Pons (tissue), 1 donor: Measurements from ENCODE around the gene TEX53.
A peak's percentile ranks its signal among the peaks of the same experiment; 100 is the strongest.

Experiments used
- DNase-seq: peaks from one replicate; pipeline ENCODE4 v3.0.0-alpha.2; 2016; ENCODE audit warnings: low spot score

The TEX53 gene

DNA sequence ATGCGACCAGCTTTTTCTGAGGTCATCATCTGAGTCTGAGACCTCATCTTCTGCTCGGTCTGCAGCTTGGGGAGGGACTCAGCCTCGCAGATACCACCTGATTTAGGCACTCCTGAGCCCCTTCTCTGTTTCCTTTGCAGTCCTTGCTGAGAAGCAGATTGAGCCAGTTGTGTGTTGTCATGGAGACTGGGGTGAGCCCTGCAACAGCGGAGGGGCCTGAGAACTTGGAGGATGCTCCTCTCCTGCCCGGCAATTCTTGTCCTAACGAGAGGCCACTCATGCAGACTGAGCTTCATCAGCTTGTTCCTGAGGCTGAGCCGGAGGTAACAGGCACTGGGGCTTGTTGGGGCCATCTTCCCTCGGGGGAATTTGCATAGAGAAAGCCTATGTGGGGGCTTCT, 19.2 kb downstream of the TEX53 start:
- DNase-seq = no peak

DNA sequence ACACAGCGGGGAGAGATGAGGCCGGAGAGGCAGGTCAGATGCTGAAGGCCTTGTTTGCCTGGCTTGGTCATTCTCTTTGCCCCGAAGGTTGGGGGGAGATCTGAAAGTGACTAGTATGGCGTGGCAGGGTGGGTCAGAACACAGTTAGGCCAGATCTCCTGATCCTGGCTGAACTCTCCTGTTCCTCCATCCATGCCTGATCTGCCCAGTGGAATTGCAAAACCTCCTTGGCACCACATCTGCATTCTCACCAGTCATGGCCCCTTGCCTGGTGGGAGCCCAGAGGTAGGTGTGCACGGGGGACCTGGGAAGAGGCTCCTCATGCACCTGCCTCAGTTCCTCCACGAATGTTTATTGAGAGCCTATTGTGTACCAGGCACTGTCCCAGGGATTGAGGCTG, 23.2 kb downstream of the TEX53 start:
- DNase-seq = no peak

DNA sequence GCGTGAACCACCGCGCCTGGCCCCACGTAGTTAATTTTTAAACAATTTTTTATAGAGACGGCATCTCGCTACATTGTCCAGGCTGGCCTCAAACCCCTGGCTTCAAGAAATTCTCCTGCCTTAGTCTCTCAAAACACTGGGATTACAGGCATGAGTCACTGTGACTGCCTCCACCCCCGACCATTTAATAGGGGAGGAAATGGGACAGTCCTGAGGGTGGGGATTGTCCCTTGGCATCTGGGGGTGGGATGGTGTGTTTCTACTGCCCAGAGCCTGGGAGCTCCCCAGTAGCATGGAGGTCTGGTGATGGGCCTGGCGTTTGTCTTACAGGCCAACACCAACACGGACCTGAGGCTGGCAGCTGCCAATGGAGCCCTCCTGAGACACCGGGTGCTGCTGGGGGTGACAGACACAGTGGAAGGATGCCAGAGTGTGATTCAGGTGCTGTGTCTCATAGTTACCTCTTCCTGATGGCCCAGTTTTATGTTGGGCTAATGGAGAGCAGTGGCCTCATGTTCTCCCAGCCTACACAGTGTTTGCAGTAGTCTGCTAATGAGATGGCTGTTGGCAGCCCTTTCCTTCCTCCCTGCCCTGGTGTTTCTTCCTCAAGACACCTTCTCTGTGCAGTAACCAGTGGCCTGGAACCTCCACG, 24.0 kb downstream of the TEX53 start:
- DNase-seq = no peak

DNA sequence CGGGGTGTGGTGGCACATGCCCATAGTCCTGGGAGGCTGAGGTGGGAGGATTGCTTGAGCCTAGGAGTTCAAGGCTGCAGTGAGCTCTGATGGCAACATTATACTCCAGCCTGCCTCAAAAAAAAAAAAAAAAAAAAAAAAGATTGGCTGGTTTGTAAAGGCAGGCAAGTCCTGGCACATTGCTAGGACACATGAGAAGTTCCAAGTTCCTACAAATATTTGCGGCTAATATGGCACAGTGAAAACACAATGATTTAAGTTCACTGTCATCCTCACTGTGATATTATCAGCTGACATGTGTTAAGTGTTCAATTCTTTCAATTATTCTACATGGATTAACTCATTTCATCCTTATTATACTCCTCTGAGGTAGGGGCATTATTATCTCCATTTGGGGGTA, 26.4 kb downstream of the TEX53 start:
- DNase-seq = no peak

- DNase-seq = no peak
Observed at GRCh38 chr9:114629563-114630090, 28.0 kb downstream of the TEX53 start.

DNA sequence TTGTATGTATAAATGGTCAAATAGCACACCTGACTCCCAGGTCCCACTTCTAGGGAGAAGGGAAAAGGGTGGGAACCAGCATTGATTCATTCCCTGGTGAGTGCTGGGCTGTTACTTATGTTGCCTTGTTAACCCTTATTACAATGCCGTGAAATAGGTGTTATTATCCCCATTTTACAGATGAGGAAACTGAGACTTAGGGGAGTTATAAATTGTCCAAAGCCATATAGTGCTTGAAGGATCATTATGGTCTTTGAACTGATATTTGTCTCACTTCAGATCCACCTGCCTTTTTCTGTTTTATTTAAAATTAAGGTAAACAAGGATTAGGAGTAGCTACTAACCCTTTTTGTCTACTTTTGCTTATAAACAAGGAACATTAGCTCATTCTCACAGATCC, 30.1 kb downstream of the TEX53 start:
- DNase-seq = no peak

- no peak for DNase-seq
Observed at GRCh38 chr9:114626415-114627020, 31.1 kb downstream of the TEX53 start.

DNA sequence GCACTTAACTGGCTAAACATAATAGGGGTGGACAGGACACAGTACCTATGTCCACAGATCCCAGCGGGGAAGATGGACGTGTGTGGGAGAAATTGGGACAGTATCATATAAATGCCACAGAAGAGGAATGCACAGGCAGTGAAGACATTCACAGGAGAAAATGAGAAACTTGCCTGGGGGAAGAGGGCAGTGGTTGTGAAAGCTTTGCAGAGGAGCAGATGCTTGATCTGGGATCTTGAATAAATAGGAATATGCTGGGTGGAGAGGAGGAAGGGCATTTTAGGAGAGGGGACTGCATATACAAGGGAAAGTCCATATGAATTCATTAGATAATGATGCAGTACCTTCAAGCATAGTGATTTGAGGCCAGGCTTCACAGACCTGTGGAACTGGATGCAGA, 32.9 kb downstream of the TEX53 start:
- DNase-seq = no peak

DNA sequence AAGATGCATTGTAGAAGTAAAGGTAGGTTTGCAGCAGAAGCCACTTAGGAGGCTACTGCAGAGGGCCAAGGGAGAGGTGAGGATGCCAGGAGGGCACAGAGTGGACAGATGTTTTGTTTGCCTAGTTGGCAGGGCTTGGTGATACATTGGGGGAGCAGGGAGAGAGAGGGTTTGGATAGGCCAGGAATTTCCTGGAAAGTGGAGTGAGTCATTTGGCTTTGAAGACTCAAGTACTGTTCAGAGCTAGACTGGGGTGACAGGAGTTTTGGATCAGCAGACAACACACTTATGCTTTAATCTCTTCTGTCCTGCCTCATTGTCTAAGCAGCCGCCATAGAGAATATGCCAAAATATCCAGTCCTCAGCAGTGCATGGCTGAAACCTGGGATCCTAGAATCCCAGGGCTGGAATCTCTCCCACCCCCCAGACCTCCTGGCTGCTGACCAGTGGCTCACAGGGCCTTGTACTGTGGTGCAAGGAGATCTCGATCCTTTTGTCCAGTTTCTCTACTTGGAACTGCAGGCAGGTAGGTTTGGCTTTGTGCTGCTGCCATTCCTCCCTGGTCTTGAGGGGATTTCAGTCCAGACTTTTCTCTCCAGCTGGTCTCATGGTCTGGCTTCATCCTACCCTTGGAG, 35.5 kb downstream of the TEX53 start:
- peak; percentile 25 for DNase-seq

- no peak for DNase-seq
Observed at GRCh38 chr9:114621561-114621960, 36.0 kb downstream of the TEX53 start.

DNA sequence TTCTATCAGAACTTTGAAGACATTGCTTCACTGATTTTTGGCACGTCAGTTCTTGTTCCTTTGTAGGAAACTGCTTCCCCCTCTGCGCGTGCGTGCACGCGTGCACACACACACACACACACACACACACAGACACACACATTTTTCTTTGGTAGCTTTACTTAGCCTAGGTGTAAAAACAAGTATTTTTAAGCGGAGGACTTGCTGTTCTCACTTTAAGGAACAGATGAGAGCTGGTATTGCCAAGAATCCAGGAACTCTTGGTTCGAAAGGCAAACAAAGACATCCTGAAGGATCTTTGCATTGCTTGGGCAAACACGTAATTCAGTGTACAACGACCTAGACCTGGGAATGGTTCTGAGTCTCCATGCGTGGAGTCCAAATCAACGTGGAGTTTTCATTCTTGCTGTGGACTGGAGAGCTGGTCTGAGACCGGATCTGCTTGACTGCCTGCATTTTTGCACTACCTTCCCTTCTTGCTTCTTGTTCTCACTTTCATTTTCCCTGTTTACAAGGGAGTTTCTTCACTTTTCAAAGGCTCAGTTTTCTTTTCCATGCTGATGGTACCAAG, 38.3 kb downstream of the TEX53 start:
- peak; percentile 26 for DNase-seq

DNA sequence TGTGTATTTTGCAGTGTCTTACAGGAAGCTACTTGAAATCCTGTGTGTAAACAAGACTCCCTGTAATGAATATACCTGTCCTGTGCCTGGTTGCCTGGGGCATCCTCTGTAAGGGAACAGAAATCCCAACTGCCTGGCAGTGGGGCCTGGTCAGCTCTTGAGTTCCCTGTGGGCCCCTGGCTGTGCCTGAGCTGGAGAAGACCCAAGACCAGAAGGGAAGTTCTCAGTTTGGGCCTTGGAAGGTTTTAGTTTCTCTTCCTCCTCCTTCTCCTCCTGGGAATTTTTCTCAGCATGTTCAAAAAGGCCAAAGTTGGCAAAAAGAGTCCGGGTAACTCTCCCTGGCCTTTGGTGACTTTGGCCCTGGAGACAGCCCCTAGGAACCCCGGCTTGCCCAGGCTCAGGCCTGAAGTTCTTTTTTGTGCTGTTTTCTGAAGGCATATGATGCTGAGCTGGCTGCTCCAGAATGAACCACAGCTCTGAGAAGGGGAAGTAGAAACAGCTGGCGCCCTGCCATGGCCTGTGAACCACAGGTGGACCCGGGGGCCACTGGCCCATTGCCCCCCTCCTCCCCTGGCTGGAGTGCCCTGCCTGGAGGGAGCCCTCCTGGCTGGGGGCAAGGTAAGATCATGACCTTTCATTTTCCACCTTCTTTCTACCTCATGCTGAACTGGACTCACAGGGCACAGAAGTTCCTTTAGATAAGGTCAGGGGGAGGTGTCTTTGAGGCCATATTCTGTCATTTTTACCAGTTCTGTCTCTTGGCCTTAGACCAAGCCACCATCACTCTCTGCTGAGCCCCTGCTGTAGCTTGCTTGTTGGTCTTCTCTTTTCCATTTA, 40.7 kb downstream of the TEX53 start:
- DNase-seq = peak; percentile 66

- no peak for DNase-seq
Observed at GRCh38 chr9:114614373-114614772, 43.2 kb downstream of the TEX53 start.

DNA sequence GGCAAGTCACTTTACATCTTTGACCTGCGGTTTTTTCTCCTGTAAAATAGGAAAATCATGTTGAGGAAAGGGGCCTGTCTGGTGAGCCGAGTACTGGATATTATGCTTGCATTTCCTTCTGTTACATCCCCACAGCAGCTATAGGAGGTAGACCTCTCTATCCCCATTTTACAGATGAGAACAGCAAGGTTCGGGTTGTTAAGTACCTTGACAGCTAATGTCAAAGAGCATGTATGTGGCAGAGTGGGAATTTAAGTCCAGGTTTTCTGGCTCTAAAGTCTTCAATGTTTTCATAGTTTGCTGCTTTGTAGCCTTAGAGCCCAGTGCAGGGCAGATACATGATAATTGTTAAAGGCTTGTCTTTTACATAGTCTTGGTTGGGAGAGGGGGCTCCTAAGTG, 43.7 kb downstream of the TEX53 start:
- no peak for DNase-seq

GRCh38 chr9:114613087-114613486, 44.5 kb downstream of the TEX53 start:
- no peak for DNase-seq

- DNase-seq = peak; percentile 34
Observed at GRCh38 chr9:114612272-114612923, 45.2 kb downstream of the TEX53 start.

DNA sequence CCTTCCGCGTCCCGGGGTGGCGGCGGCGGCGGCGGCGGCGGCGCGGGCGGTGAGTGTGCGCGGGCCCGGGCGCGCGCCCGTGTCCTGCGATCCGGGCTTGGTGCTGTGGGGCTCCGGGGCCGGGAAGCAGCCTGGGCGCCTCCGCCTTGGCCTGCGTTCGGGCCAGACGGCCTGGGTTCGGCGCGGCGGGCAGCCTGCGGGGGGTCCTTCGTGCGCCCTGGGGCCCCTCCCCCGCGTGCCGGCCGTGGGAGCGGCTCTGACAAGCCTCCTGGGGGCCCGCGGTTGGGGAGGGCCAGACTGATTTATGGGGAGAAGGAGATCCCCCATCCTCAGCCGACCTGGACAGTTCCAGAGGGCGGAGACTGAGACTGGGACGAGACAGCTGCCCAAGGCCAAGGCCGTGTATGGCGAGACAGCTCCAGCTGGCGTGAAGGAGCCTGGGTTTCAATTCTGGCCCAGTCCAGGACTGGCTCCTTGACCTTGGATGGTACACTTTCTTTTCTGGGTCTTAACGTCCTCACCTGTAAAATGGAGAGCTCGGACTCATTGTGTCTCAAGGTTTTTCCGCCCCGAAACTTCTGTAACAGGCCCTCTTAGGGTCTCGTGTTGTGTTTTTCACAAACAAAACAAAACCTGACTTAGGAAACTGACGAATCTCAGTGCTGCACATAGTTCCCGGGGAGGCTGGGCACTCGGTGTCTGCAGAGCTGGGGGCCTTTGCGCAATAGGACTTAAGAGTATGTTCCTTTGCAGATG, 45.9 kb downstream of the TEX53 start:
- DNase-seq = peak; percentile 50

DNA sequence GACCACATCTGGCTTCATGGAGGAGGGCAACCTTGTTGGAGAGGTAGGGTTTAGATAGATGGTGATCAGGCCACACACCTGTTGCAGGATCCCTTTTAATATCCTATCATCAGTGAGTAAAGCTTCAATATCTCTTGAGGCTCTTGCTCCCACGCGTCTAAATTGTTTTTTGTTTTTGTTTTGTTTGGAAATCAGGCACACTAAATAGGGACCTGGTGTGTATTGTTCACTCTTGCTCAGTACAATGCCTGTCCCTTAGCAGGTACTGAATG, 49.1 kb downstream of the TEX53 start:
- no peak for DNase-seq

- no peak for DNase-seq
Observed at GRCh38 chr9:114607671-114608524, 49.7 kb downstream of the TEX53 start.

GRCh38 chr9:114606597-114607207, 50.9 kb downstream of the TEX53 start:
- DNase-seq = peak; percentile 9
